ENCODE results near the gene GPX1.
A peak's percentile ranks its signal among the peaks of the same experiment; 100 is the strongest.

Gene GPX1

DNA sequence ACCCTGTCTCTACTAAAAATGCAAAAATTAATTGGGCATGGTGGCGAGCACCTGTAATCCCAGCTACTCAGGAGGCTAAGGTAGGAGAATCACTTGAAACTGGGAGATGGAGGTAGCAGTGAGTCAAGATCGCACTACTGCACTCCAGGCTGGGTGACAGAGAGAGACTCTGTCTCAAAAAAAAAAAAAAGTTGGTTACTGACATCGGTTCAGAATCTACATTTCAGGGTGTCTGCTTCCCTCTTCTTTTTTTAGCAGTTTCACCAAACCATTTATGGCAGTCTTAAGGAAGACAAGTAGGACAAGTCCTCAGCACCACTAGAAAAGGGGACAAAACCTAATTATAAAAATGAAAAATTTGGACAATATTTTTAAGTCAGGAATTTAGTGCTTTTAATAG is 15.0 kb downstream of the GPX1 start:
- Histone ChIP-seq H3K9me3 (ENCODE audit: severe bottlenecking) (no peaks in the 10 kb centered on the region), H3K36me3 (no peaks in the 10 kb centered on the region), H3K27ac (no peak overlapping the region), H3K4me3 (ENCODE audit: low read depth, low read length) (no peak overlapping the region), H3K27me3 (ENCODE audit: insufficient read depth, low read depth, severe bottlenecking) (no peaks in the 10 kb centered on the region)
- no peak for DNase-seq
- TF ChIP-seq, protein P1, sequence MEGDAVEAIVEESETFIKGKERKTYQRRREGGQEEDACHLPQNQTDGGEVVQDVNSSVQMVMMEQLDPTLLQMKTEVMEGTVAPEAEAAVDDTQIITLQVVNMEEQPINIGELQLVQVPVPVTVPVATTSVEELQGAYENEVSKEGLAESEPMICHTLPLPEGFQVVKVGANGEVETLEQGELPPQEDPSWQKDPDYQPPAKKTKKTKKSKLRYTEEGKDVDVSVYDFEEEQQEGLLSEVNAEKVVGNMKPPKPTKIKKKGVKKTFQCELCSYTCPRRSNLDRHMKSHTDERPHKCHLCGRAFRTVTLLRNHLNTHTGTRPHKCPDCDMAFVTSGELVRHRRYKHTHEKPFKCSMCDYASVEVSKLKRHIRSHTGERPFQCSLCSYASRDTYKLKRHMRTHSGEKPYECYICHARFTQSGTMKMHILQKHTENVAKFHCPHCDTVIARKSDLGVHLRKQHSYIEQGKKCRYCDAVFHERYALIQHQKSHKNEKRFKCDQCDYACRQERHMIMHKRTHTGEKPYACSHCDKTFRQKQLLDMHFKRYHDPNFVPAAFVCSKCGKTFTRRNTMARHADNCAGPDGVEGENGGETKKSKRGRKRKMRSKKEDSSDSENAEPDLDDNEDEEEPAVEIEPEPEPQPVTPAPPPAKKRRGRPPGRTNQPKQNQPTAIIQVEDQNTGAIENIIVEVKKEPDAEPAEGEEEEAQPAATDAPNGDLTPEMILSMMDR (IDR thresholded peaks at IDR 0.05; ENCODE audit: low read depth, low read length) = no peak

DNA sequence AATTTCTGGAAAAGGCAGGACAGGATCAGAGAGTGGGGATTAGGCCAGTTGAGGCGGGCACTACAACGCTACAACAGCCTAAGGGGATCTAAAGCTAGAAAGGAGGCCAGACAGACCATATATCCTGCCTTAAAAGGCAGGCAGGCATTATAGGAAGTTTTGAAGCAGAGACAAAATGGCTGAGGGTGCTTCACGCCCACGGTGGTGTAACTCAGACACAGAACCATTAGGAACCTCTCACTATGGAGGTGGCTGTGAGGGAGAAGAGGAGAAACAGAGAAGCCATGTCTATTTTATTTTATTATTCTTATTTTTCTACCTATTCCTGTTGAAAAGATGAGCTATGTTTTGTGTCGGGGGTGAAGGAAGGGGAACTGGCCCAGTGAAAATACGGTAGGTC is 16.2 kb downstream of the GPX1 start:
- Histone ChIP-seq H3K27ac (peak overlapping the region; percentile 1), H3K27me3 (ENCODE audit: insufficient read depth, low read depth, severe bottlenecking) (no peaks in the 10 kb centered on the region), H3K36me3 (peaks cover 4% of the 10 kb centered on the region), H3K9me3 (ENCODE audit: severe bottlenecking) (no peaks in the 10 kb centered on the region), H3K4me3 (ENCODE audit: low read depth, low read length) (no peak overlapping the region)
- TF ChIP-seq, protein P1 (IDR thresholded peaks at IDR 0.05; ENCODE audit: low read depth, low read length) = no peak
- no peak for DNase-seq

DNA sequence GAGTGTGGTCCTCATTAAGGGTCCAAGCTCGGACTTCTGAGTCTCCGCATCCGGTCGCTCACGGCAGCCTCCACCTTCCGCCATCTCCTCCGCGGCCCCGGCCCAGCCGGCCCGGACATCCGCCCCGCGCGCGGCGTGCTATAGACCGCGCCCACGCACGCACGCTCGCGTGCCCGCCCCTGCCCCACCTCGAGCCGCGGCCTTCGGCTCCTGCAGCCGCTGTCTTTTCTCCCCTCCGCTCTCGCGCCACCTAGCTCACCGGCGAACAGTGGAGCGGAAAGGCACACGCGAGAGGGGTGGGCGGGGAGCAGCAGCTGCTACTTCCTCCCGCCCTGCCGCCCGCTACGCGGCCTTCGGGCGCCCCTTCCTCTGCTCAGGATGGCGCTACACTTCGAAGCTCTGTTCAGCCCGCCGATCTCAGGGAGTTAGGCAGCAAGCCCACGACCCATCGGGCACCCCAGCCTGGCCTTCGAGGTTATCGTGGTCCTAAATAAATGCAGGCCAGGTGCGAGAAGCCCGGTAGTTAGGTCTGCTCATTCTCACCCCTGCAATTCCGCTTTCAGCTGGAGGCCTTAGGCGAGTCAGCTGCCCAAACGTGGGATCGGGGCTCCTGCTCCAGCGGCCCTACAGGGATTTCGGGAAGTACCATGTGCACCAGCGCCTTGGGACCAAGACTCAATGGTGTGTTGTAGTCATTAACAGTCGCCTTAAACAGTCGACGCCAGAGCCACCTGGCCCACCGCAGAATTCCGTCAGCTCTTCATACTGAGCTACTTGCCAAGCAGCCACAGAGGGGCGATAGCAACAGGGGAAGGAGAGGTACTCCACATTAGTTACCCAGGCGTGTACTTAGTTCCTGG is 18.0 kb downstream of the GPX1 start, which contains the start of gene USP4:
USP4 (minus strand) TSS at position 113 of the 860 bp plus-strand sequence; CDS start at position 84, 29 bp downstream.
- H3K9me3 ChIP-seq (ENCODE audit: severe bottlenecking) = no peaks in the 10 kb centered on the region
- H3K27ac ChIP-seq = peak within 1 kb of the TSS; percentile 95
- DNase-seq = peak; percentile 97
- H3K36me3 ChIP-seq = peaks cover 15% of the 10 kb centered on the region
- H3K27me3 ChIP-seq (ENCODE audit: insufficient read depth, low read depth, severe bottlenecking) = no peaks in the 10 kb centered on the region
- TF ChIP-seq, protein P1 (IDR thresholded peaks at IDR 0.05; ENCODE audit: low read depth, low read length) = peak; percentile 75
- H3K4me3 ChIP-seq (ENCODE audit: low read depth, low read length) = peak within 1 kb of the TSS; percentile 95

DNA sequence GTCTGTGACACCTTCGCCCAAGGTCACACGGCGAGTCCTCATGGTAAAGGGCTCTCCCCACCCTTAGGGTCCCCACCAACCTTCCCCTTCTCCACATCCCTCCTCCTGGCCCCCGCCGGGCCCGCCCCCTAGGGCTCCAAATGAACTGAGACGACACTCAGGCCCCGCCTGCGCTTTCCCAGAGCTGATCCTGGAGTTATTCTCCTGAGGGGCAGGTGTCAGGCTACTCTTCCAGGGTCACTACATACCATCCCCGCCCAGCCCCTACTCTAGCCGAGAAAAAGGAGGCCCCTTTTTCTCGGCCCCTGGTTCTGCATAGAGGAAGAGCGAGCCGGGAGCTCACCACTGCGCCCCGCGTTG is 18.6 kb downstream of the GPX1 start:
- Histone ChIP-seq H3K4me3 (ENCODE audit: low read depth, low read length) (peak overlapping the region; percentile 95), H3K27ac (peak overlapping the region; percentile 95), H3K36me3 (peaks cover 21% of the 10 kb centered on the region), H3K27me3 (ENCODE audit: insufficient read depth, low read depth, severe bottlenecking) (no peaks in the 10 kb centered on the region), H3K9me3 (ENCODE audit: severe bottlenecking) (no peaks in the 10 kb centered on the region)
- TF ChIP-seq, protein P1 (IDR thresholded peaks at IDR 0.05; ENCODE audit: low read depth, low read length) = no peak
- DNase-seq = peak; percentile 60

DNA sequence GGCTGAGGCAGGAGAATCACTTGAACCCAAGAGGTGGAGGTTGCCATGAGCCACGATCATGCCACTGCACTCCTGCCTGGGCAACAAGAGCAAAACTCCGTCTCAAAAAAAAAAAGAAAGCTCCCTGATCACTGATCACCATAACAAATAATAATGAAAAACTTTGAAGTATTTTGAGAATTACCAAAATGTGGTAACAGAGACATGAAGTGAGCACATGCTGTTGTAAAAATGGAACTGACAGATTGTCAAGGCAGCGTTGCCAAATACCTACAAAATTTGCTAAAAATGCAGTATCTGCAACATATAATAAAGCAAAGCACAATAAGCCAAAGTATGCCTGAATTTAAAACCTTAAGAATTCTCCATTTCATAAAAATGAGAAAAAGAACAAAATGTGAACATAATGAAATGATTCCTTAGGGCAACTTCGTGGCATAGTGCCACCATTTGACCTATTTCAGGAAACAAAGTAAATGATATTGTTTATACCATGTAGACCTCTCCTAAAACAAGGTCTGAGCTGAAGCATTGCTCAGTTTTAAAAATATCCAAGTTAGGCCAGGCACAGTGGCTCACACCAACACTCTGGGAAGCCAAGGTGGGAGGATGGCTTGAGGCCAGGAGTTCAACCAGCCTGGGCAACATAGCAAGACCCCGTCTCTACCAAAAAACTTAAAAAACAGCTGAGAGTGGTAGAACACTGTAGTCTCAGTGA is 24.1 kb downstream of the GPX1 start:
- Histone ChIP-seq H3K27me3 (ENCODE audit: insufficient read depth, low read depth, severe bottlenecking) (no peaks in the 10 kb centered on the region), H3K36me3 (peaks cover 74% of the 10 kb centered on the region), H3K4me3 (ENCODE audit: low read depth, low read length) (no peak overlapping the region), H3K27ac (no peak overlapping the region), H3K9me3 (ENCODE audit: severe bottlenecking) (no peaks in the 10 kb centered on the region)
- no peak for DNase-seq
- TF ChIP-seq, protein P1 (IDR thresholded peaks at IDR 0.05; ENCODE audit: low read depth, low read length) = no peak
